ENCODE results near the gene SSTR4.

SSTR4 gene

GRCh38 chr20:23071398-23071797, 36.3 kb downstream of the SSTR4 start:
- Histone ChIP-seq H3K27me3 (ENCODE audit: low read depth) (no peaks in the 10 kb centered on the region), H3K4me1 (no peaks in the 10 kb centered on the region), H3K4me3 (no peak overlapping the region), H3K36me3 (replicated peaks) (no peaks in the 10 kb centered on the region), H3K9me3 (no peaks in the 10 kb centered on the region)
- no peak for DNase-seq (ENCODE audit: low spot score in 2 of 2)
- in situ Hi-C loops (cut with MboI; ENCODE audit: low sequenced_read_pairs) = no loop called here

GRCh38 chr20:23071996-23072395, 36.9 kb downstream of the SSTR4 start:
- Histone ChIP-seq H3K4me3 (no peak overlapping the region), H3K4me1 (no peaks in the 10 kb centered on the region), H3K9me3 (no peaks in the 10 kb centered on the region), H3K36me3 (replicated peaks) (no peaks in the 10 kb centered on the region), H3K27me3 (ENCODE audit: low read depth) (no peaks in the 10 kb centered on the region)
- in situ Hi-C loops (cut with MboI; ENCODE audit: low sequenced_read_pairs) = no loop called here
- DNase-seq (ENCODE audit: low spot score in 2 of 2) = no peak

- DNase-seq (ENCODE audit: low spot score in 2 of 2) = no peak
- Histone ChIP-seq H3K4me3 (no peak overlapping the region), H3K36me3 (replicated peaks) (no peaks in the 10 kb centered on the region), H3K27me3 (ENCODE audit: low read depth) (no peaks in the 10 kb centered on the region), H3K9me3 (no peaks in the 10 kb centered on the region), H3K4me1 (no peaks in the 10 kb centered on the region)
- in situ Hi-C loops (cut with MboI; ENCODE audit: low sequenced_read_pairs) = no loop called here
Measured at GRCh38 chr20:23072892-23073586, 37.9 kb downstream of the SSTR4 start.

DNA sequence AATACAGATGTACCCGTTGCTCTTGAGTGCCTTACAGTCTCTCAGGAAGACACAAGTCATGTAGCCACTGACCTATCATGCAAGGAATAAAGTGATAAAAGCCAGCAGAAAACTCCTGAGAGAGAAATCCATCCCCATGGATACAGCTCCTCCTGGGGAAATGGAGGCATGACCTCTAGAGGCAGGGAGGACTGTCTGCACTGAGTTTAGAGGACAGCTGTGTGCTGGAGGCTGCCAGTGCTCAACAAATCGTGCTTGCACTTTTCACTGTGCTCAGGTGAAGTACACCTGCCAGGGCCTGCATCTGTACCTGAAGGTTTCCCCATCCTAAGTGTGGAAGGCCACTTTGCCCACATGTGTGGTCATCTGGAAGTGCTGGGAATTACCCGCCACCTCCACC, 38.9 kb downstream of the SSTR4 start:
- no peaks in the 10 kb centered on the region for H3K9me3 ChIP-seq
- in situ Hi-C loops (cut with MboI; ENCODE audit: low sequenced_read_pairs) = no loop called here
- no peak for DNase-seq (ENCODE audit: low spot score in 2 of 2)
- H3K36me3 ChIP-seq (replicated peaks) = no peaks in the 10 kb centered on the region
- no peaks in the 10 kb centered on the region for H3K4me1 ChIP-seq
- H3K27me3 ChIP-seq (ENCODE audit: low read depth) = no peaks in the 10 kb centered on the region
- no peak overlapping the region for H3K4me3 ChIP-seq

- Histone ChIP-seq H3K4me3 (no peak overlapping the region), H3K36me3 (replicated peaks) (no peaks in the 10 kb centered on the region), H3K27me3 (ENCODE audit: low read depth) (no peaks in the 10 kb centered on the region), H3K4me1 (no peaks in the 10 kb centered on the region), H3K9me3 (no peaks in the 10 kb centered on the region)
- DNase-seq (ENCODE audit: low spot score in 2 of 2) = no peak
- in situ Hi-C loops (cut with MboI; ENCODE audit: low sequenced_read_pairs) = no loop called here
Measured at GRCh38 chr20:23077277-23077676, 42.2 kb downstream of the SSTR4 start.

DNA sequence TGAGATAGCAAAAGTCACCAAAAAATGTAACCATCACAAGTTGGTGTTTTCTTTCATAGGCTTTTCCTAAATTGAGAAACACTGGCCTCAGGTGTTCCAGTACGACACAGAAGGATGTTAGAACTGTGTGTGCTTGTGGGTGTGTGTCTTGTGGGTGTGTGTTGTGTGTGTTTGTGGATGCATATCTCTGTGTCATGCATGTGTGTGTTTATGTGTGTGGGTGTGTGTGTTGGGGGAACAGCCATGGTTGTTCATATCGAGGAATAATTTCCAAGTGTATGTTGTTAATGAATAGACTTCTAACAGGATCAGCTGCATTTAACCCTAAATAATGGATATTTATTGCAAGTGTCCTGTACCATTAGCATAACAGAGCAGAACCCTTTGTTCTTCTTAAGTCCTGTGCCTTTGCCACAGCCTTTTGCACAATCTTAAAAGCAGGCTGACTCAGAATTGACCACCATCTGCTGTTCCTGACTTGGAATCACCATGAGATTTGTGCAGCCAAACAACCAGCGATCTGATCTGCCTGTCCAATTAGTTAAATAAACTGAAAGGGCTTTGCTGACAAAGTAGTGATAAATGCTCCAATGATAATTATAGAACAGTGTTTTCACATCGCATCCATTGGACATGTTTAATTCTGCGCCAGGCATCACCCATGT, 43.4 kb downstream of the SSTR4 start:
- Histone ChIP-seq H3K36me3 (replicated peaks) (no peaks in the 10 kb centered on the region), H3K4me3 (no peak overlapping the region)
- in situ Hi-C loops (cut with MboI; ENCODE audit: low sequenced_read_pairs) = no loop called here

DNA sequence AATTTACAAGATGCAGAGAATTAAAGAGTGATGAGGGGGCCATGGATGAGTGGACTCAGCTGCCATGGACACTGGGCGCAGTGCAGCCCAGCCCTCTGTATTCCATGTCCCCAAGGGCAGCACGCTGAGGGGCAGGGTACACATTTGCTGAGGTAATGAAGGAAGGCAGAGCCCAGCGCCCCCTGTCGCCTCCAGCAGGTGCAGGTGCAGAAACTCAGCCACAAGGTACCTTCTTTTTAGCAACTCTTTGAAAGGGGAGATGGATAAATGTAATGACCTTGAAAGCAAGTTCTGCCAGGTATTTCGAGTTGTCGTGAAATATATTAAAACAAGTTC, 43.9 kb downstream of the SSTR4 start:
- H3K27me3 ChIP-seq (ENCODE audit: low read depth) = no peaks in the 10 kb centered on the region
- peak in 1 of 2 experiments; percentile 19 for DNase-seq (ENCODE audit: low spot score in 2 of 2)
- no peaks in the 10 kb centered on the region for H3K4me1 ChIP-seq
- H3K4me3 ChIP-seq = no peak overlapping the region
- no peaks in the 10 kb centered on the region for H3K9me3 ChIP-seq
- in situ Hi-C loops (cut with MboI; ENCODE audit: low sequenced_read_pairs) = no loop called here
- no peaks in the 10 kb centered on the region for H3K36me3 ChIP-seq (replicated peaks)

More for the DNA sequence above, 43.4 kb downstream of the SSTR4 start:
- H3K4me1 ChIP-seq = no peaks in the 10 kb centered on the region
- DNase-seq (ENCODE audit: low spot score in 2 of 2) = no peak
- no peaks in the 10 kb centered on the region for H3K27me3 ChIP-seq (ENCODE audit: low read depth)
- no peaks in the 10 kb centered on the region for H3K9me3 ChIP-seq

DNA sequence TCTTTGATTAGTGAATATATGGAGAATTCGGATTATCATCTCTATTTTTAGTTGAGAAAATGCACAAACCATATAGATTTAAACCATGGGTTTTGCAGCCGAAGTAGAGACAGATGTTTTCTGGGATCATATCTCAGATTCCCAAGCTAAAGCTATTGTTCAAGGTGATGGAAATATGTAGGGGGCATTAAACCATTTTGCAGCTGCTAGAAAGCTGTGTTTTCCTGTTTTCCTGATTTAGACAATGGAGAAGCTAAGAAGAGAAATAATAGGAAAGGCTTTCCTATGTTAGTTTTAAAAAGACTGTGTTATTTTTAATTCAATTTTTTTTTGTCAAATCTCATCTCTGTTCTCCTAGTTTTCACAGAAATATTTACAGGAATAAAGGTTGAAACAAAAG, 44.8 kb downstream of the SSTR4 start:
- H3K36me3 ChIP-seq (replicated peaks) = no peaks in the 10 kb centered on the region
- no peaks in the 10 kb centered on the region for H3K9me3 ChIP-seq
- DNase-seq (ENCODE audit: low spot score in 2 of 2) = no peak
- in situ Hi-C loops (cut with MboI; ENCODE audit: low sequenced_read_pairs) = no loop called here
- no peaks in the 10 kb centered on the region for H3K4me1 ChIP-seq
- no peak overlapping the region for H3K4me3 ChIP-seq
- H3K27me3 ChIP-seq (ENCODE audit: low read depth) = no peaks in the 10 kb centered on the region

GRCh38 chr20:23080521-23080920, 45.4 kb downstream of the SSTR4 start:
- Histone ChIP-seq H3K4me3 (no peak overlapping the region), H3K4me1 (no peaks in the 10 kb centered on the region), H3K9me3 (no peaks in the 10 kb centered on the region), H3K36me3 (replicated peaks) (no peaks in the 10 kb centered on the region), H3K27me3 (ENCODE audit: low read depth) (no peaks in the 10 kb centered on the region)
- DNase-seq (ENCODE audit: low spot score in 2 of 2) = no peak
- in situ Hi-C loops (cut with MboI; ENCODE audit: low sequenced_read_pairs) = no loop called here

- no peaks in the 10 kb centered on the region for H3K36me3 ChIP-seq (replicated peaks)
- no peaks in the 10 kb centered on the region for H3K27me3 ChIP-seq (ENCODE audit: low read depth)
- in situ Hi-C loops (cut with MboI; ENCODE audit: low sequenced_read_pairs) = no loop called here
- no peaks in the 10 kb centered on the region for H3K9me3 ChIP-seq
- no peak overlapping the region for H3K4me3 ChIP-seq
- H3K4me1 ChIP-seq = no peaks in the 10 kb centered on the region
- DNase-seq (ENCODE audit: low spot score in 2 of 2) = no peak
Measured at GRCh38 chr20:23081263-23081819, 46.2 kb downstream of the SSTR4 start.

GRCh38 chr20:23082846-23083552, 47.9 kb downstream of the SSTR4 start:
- in situ Hi-C loops (cut with MboI; ENCODE audit: low sequenced_read_pairs) = no loop called here
- Histone ChIP-seq H3K4me3 (no peak overlapping the region), H3K27me3 (ENCODE audit: low read depth) (no peaks in the 10 kb centered on the region), H3K4me1 (no peaks in the 10 kb centered on the region), H3K9me3 (no peaks in the 10 kb centered on the region), H3K36me3 (replicated peaks) (no peaks in the 10 kb centered on the region)
- DNase-seq (ENCODE audit: low spot score in 2 of 2) = no peak

DNA sequence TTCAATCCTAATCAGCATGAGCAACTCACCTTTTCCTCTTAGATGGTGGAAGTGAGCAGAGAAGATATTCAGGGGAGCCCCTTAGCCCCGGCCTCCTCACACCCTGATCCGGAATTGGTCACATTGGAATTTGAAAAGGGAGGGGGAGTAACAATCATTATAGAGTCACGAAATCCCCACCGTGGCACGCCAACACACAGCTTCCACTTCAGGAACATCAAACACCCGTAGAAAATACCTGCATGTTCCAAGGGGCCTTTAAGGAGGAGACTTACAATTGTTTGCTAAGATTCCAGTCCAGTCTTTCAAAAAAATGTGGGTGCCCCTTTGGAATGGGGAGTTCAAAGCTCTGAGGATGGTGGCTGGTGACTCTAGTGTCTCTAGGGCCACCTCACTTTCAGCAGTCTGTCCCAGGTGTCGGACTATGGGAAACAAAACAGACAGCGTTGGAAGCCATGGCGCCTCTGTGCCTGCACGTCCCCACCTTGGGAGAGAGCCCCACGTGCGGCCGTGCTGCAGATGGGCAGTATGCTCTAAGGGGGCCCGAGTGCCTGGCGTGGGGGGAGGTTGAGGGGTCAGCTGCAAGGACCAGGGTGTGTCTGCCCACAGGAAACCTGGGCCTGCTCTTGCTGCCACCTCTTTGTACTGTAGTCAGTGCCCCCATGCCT, 48.6 kb downstream of the SSTR4 start:
- no peaks in the 10 kb centered on the region for H3K9me3 ChIP-seq
- no peaks in the 10 kb centered on the region for H3K27me3 ChIP-seq (ENCODE audit: low read depth)
- in situ Hi-C loops (cut with MboI; ENCODE audit: low sequenced_read_pairs) = no loop called here
- H3K36me3 ChIP-seq (replicated peaks) = no peaks in the 10 kb centered on the region
- H3K4me3 ChIP-seq = no peak overlapping the region
- no peaks in the 10 kb centered on the region for H3K4me1 ChIP-seq
- no peak for DNase-seq (ENCODE audit: low spot score in 2 of 2)

DNA sequence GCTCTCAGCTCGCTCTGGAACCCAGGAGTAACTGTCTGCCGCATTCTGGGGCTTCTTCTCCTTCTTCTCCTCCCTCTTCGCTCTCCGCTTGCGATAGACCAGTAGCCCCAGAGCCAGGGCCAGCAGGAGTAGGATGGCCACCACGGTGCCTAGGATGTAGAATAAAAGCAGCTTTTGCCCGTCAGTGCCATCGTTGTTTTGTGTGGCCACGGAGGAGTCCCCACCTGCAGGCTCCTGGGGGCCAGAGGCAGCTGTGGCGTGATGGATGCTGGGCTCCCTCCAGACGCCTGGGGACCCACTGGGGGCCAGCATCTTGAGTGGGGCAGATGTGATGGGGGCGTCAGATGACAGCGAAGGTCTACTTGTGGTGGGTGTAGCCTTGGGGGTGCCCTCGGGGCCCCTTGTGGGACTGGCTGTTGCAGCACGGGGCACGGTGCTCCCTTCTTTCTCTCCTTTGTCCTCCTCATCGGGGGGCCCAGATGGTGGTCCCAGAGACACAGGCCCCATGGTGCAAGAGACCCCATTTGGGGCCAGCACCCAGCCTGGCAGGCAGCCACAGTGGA, 49.3 kb downstream of the SSTR4 start:
- Histone ChIP-seq H3K9me3 (no peaks in the 10 kb centered on the region), H3K4me3 (no peak overlapping the region), H3K4me1 (no peaks in the 10 kb centered on the region), H3K36me3 (replicated peaks) (no peaks in the 10 kb centered on the region), H3K27me3 (ENCODE audit: low read depth) (no peaks in the 10 kb centered on the region)
- DNase-seq (ENCODE audit: low spot score in 2 of 2) = no peak
- in situ Hi-C loops (cut with MboI; ENCODE audit: low sequenced_read_pairs) = no loop called here
